Glomerular visceral epithelial cell (primary cell): ENCODE results near the gene CHRD.
"Not testable (repeated sequence)": the region's sequence is repeated elsewhere in the genome, so short reads cannot be mapped to it uniquely, and the experiment has no call there.

ENCODE experiments used
- DNase-seq: peaks from one replicate; pipeline ENCODE4 v3.0.0-alpha.2; 2016; ENCODE audit errors: extremely low spot score

CHRD gene

DNA sequence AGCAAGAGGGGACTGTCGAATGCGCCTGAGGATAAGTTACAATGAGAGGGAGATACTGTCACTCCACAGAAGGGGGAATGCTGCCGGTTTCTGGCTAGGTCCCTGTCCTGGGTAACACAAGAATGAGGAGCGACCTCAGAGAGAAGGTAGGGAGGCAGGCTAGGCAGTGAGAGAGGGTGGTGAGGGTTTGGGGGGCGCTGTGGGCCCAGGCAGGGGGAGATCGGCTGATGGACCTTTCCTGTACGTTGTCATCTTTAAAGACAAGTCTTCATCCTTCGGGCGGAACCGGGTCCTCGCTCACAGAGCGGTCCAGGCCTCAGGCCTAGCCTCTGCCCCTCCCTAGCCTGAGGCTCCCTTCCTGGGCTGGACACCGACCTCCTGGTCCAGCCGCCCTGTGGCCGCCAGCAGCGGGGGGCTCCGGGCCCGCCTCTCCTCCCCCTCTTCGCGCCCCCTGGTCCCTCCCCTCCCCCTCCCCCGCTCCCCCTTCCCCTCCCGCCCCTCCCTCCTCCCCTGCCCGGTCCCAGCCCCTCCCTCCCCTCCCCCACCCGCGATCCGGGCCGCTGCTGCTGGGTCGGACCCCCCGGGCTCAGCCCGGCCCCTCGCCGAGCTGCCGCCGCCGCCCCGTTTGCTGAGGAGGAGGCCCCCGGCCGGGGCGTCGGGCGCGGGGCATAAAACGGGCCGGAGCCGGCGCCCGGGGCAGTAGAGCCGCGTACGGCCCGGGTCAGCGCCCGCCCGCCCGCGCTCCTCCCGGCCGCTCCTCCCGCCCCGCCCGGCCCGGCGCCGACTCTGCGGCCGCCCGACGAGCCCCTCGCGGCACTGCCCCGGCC lies at the start of gene CHRD:
Gene CHRD (plus strand): TSS at position 697 of the 827 bp plus-strand sequence. CDS start 265 bp downstream, outside the sequence.
- no peak for DNase-seq

DNA sequence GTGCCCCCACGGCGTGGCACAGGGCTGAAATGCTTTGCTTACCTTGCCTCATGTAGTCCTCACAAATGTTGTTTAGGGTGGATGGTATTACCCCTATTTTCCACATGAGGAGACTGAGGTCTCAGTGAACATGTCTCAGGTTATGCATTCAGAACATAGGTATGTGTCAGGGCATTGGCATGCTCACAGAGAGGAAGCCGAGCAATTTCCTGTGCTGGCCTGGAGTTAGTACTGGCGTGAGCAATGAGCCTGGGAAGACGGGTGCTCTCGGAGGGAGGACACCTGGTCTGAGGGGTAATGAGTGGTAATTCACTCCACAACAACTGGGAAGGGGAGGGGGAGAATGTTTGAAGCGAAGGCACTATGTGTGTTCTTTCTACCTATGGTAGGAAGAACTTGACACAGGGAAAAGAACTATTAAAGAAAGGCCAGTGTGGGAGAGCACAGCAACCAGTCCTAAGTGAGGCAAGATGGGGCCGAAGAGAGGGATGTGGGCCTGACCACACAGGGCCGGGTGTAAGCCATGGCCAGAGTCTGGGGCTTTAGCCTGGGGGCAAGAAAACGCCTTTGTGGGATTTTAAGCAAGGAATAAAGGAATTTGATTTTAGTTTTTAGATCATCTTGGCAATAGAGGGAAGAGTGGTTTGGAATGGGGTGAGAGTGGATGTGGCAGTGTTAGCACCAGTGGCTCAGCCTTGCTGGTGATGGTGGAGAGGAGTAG lies 47.3 kb upstream of the CHRD start:
- peak; percentile 88 for DNase-seq

DNA sequence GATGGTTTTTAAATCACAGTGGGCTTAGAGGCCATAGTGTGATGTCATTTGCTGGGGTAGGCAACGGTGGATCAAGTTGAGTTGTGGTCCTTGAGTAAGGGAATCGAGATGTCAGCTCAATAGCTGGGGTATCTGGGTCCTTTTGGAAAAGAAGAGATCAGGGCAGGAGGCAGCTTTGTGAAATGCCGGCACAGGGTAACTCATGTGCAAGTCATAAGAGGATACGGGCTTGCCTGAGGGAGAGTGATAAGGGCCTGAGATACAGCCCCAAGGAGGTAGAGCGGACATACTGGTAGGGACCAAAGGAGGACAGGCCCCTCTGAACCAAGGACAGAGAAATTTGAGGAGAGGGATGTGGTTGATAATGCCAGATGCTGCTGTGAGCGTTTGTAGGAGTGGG lies 46.7 kb upstream of the CHRD start:
- no peak for DNase-seq

DNA sequence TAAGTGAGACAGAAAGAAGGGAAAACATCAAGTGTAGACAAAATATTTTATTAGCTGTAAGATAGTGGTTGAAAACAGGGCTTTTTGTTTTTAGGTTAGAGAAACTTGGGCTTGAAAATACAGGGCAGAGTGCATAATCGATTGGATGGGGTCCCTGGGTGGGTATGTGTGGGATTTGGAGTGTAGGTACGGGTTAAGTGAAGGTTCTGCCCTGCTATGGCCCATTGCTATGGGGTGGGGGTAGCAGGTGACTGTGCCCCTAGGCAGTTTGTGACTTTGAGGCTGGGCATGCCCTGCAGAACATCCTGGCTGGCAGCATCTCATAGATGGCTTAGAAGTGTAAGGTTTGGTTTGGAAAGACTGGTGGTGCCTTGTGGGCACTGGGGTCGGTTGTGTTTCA lies 46.2 kb upstream of the CHRD start:
- no peak for DNase-seq

DNA sequence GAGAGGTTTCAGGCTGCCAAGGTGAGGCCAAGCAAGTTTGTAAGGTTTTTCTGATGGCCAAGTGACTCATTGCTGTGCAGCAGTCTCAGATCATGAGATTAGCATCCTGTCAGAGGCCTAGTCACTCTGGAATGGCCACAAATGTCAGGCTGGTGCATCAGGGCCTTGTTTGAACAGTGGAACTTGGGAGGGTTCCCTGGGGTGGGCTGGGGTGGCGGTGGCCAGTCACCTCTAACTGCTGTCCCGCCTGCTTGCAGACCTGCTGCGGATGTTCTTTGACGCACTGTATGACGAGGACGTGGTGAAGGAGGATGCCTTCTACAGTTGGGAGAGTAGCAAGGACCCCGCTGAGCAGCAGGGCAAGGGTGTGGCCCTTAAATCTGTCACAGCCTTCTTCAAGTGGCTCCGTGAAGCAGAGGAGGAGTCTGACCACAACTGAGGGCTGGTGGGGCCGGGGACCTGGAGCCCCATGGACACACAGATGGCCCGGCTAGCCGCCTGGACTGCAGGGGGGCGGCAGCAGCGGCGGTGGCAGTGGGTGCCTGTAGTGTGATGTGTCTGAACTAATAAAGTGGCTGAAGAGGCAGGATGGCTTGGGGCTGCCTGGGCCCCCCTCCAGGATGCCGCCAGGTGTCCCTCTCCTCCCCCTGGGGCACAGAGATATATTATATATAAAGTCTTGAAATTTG lies 45.2 kb upstream of the CHRD start:
- peak; percentile 61 for DNase-seq

DNA sequence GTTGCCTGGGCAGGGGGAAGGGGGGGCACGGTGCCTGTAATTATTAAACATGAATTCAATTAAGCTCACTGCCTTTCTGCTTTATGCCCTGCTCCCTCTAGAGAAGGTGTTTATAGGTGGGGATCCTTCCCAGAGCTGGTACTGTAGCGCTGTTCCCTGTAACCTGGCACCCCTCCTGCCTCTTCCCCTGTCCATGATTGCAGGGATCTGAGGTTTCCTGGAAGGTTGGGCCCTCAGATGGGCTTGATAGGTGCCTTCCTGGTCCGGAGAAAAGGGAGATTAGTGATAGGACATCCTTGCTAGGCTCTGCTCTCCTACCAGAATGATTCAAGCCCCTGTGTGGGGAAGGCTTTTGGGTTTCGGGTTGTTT lies 44.6 kb upstream of the CHRD start:
- DNase-seq, result no peak

DNA sequence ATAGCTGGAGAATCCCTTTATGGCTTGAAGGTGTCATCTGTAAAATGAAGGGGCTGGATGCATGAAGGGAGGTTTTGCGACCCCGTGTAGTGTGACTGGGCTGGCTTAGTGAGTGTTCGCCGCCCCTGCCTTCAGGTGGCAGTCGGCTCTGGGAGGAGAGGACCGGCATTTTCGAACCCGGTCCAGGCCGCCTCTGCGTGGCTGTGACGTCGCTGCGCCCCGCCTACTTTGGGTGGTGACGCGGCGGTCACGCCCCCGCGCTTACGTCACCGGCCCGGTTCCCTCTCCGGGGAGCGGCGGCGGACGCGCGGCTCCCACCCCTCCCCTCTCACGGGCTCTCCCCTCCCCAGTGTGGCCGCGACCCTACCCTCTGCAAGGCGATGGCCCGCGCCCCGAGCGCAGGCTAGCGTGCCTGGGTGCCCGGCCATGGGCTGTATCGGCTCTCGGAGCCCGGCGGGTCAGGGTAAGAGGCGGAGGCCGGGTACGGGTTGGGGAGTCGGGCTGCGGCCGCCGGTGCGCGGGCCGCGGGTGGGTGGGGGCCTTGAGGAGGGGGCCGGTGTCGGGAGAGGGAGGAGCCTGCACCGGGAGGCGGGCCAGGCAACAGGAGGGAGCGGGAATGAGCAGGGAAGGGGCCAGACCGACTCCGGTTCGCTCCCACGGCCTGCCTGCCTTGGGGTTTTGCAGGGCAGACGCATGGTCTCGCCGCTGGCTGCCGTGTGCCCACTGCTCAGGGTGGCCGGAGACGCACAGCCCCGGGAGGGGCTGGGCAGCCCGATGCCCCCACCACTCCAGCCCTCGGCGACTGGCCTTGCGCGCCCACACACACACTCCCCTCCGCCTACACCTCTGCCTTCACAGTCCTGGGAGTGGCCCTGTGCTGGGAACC lies 44.0 kb upstream of the CHRD start:
- DNase-seq, result peak; percentile 67

DNA sequence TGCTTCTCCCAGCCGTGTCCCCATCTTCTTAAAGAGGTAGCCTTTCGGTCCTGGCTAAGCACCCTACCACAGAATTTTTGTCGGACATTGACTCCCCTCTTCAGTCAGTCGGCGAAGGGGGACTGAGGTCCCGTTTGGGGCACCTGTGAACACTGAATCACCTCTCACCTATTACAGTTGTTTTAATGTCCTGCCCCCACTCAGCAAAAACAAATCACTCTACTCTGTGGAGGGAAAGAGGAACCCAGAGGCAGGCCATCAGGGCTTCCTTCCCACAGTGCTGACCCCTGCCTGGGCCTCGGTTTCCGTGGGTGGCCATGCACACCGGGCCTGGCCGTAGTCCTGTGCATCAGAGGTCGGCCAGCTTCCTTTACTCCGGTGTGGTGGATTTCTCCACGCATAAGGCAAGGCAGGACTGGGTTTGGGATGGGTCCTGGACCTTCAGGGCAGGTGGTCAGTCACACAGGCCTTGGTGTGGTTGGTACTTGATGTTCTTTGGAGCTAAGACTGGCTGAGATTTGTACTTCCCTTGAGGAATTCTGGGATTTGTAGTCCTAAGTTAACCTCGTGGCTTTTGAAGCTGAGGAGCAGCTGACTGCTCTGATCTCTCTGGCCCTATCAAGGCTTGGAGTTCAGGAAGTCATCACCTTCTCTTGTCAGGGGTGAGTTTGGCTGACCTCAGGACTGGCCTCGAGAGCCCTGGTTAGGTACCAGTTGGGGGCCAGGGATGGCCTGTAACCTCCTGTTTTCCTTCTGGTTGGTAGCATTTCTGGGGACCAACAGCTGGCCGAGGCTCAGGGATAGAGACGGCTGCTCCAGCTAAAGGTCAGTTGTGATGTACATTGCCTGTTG lies 43.1 kb upstream of the CHRD start:
- DNase-seq, result peak; percentile 26

DNA sequence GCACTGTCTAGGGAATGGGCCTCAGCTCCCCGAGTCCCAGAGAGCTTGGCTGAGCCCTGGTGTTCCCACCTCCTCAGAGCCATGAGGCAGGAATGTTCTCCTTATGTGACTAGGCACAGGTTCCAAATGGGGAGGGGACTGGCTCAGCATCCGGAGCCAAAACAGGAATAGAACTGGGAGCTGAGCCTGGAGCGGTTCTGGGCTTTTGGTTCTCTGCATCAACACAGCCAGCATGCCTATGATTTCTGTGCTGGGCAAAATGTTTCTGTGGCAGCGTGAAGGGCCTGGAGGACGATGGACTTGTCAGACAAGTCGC lies 42.5 kb upstream of the CHRD start, which contains the start of gene FAM131A:
Gene FAM131A (plus strand): TSS at position 202 of the 316 bp plus-strand sequence. CDS start 31 bp downstream, at position 233.
- DNase-seq, result no peak

DNA sequence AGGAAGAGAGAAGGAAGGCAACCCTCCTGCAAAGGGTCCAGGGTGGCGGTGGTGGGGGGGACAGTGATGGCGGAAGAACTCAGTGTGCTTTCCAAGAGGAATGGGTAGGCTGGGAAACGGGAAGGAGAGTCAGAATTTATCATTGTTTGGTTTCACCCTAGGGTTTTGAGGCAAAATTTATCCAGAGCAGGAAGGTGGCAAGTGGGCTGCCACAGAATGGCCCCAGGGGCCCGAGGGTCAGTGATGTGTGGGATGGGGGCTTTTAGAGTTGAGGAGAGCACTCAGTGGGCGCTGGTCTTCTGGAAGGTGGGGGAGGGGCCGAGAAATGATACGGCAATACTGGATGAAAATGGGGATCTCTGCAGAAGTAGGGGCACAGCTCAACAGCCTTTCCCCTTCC lies 41.9 kb upstream of the CHRD start:
- no peak for DNase-seq

DNA sequence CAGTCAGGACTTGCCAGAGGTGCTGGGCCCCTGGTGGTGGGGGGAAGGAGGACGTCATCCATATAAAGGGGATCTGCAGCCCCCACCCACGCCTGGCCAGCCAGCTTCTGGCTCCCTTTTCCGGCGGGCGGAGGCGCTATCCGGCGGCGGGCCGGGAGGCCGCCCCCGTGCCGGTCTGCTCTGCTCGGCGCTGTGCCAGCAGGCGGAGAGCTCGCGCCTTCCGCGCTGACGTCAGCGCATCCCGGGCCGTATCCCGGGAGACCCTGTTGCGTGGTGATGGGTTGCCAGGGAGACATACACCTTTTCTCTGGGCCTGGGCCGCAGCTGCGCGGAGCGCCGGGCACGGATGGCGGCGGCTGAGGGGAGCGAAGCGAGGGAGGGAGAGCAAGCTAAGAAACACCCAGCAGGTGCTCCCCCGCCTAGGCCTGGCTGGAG lies 41.3 kb upstream of the CHRD start:
- no peak for DNase-seq

DNA sequence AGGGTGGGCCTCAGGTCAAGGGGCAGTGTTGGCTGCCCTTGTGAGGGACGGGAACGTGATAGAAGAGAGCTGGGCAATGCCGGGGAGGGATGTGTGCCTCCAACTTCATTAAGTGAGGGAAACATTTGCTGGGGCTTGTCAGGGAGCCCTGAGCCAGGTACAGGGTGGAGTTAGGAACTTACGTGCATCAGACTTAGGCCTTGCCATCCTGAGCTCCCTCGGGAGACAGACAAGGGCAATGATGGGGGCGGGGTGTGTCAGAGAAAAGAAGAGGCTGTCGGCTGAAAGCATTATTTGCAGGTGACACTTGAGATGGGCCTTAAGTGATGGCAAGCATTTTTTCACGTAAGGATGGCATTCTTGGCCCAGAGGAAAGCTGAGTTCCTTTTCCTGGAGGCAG lies 40.9 kb upstream of the CHRD start:
- DNase-seq, result no peak

DNA sequence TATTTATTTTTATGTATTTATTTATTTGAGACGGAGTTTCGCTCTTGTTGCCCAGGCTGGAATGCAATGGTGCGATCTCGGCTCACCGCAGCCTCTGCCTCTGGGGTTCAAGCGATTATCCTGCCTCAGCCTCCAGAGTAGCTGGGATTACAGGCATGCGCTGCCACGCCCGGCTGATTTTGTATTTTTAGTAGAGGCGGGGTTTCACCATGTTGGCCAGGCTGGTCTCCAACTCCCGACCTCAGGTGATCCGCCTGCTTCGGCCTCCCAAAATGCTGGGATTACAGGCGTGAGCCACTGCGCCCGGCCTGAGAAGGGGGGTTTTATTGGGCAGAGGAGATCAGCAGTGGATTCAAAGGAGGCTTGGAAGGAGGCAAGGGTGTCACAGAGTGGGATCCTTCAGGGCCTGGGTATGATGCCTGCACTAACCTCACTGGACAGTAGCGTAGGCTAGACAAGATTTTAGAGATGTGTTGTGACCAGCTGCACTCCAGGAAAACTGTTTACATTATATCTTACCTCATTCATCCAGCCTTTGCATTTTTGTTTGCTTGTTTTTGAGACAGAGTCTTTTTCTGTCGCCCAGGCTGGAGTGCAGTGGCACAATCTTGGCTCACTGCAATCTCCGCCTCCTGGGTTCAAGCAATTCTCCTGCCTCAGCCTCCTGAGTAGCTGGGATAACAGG lies 40.3 kb upstream of the CHRD start:
- DNase-seq, result not testable (repeated sequence)

DNA sequence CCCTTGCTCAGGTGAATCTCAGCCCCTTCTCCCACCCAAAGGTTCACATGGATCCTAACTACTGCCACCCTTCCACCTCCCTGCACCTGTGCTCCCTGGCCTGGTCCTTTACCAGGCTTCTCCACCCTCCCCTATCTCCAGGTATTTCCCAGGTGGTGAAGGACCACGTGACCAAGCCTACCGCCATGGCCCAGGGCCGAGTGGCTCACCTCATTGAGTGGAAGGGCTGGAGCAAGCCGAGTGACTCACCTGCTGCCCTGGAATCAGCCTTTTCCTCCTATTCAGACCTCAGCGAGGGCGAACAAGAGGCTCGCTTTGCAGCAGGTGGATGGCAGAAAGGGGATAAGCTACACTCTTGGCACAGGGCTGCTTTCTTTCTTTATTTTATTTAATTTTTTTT lies 37.9 kb upstream of the CHRD start:
- DNase-seq, result no peak

DNA sequence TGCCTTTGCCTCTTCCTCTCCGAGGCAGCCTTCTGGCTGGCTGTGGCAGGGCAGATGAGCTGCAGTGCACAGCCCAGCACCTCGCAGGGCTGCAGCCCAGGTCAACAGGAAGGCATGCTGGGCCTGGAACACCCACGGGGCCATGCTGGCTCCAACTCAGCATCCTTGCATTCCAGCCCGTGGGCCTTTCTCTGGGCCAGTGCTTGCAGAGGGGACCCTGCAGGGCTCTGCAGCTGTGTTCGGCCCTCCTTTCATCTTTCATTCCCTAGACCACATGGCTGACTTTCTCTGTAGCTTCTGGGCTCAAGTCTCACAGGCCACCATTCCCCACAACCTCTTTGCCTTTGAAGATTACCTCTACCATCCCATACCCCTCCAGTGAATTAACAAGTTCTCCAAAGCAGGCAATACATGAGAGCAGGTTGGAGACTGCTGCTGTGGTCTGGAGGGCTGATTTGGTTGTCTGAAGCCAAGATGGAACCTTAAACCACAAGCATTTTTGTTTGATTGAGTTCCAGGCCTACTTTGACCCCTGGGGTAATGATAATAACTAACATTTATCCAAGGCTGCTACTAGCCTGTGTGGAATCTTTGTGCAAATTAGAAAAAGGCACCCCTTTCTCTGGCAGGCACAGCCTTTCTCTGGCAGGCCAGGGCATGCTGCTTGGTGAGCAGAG lies 36.5 kb upstream of the CHRD start:
- no peak for DNase-seq

DNA sequence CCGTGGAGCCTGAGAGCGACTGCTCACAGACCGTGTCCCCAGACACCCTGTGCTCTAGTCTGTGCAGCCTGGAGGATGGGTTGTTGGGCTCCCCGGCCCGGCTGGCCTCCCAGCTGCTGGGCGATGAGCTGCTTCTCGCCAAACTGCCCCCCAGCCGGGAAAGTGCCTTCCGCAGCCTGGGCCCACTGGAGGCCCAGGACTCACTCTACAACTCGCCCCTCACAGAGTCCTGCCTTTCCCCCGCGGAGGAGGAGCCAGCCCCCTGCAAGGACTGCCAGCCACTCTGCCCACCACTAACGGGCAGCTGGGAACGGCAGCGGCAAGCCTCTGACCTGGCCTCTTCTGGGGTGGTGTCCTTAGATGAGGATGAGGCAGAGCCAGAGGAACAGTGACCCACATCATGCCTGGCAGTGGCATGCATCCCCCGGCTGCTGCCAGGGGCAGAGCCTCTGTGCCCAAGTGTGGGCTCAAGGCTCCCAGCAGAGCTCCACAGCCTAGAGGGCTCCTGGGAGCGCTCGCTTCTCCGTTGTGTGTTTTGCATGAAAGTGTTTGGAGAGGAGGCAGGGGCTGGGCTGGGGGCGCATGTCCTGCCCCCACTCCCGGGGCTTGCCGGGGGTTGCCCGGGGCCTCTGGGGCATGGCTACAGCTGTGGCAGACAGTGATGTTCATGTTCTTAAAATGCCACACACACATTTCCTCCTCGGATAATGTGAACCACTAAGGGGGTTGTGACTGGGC lies 35.1 kb upstream of the CHRD start:
- DNase-seq, result no peak

DNA sequence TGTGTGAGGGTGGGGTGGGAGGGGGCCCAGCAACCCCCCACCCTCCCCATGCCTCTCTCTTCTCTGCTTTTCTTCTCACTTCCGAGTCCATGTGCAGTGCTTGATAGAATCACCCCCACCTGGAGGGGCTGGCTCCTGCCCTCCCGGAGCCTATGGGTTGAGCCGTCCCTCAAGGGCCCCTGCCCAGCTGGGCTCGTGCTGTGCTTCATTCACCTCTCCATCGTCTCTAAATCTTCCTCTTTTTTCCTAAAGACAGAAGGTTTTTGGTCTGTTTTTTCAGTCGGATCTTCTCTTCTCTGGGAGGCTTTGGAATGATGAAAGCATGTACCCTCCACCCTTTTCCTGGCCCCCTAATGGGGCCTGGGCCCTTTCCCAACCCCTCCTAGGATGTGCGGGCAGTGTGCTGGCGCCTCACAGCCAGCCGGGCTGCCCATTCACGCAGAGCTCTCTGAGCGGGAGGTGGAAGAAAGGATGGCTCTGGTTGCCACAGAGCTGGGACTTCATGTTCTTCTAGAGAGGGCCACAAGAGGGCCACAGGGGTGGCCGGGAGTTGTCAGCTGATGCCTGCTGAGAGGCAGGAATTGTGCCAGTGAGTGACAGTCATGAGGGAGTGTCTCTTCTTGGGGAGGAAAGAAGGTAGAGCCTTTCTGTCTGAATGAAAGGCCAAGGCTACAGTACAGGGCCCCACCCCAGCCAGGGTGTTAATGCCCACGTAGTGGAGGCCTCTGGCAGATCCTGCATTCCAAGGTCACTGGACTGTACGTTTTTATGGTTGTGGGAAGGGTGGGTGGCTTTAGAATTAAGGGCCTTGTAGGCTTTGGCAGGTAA lies 34.3 kb upstream of the CHRD start:
- peak; percentile 85 for DNase-seq
